ENCODE results near the gene AMOTL1. TPM values are rescaled to one million over a fixed set of nuclear protein-coding genes. Genes with fewer than 3 reads are reported as not detected.

The AMOTL1 gene
- total RNA-seq, 4 donors from 2014 or later: 32.0 to 67.6 (median 56.8) TPM

DNA sequence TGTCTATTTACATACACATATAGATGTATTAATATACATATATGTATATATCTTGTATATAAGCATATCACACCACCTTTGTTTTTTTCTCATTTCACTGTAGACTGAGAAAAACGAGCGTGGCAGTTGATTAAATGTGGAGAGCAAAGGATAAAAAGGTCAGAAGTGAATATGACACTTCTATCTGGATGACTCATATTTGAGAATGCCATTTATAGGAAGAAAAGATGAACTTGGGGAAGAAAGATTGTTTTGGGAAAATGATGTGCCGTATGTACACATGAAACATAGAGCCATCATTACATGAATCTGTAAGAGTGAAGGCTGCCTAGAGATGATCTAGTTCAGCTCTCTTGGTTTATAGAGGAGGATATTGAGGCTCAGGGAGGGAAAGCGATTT, 28.7 kb downstream of the AMOTL1 start:
- DNase-seq (ENCODE audit: low spot score) (no peak), ATAC-seq (ENCODE audit: low FRiP score) (no peak)
- TF ChIP-seq, protein P1, sequence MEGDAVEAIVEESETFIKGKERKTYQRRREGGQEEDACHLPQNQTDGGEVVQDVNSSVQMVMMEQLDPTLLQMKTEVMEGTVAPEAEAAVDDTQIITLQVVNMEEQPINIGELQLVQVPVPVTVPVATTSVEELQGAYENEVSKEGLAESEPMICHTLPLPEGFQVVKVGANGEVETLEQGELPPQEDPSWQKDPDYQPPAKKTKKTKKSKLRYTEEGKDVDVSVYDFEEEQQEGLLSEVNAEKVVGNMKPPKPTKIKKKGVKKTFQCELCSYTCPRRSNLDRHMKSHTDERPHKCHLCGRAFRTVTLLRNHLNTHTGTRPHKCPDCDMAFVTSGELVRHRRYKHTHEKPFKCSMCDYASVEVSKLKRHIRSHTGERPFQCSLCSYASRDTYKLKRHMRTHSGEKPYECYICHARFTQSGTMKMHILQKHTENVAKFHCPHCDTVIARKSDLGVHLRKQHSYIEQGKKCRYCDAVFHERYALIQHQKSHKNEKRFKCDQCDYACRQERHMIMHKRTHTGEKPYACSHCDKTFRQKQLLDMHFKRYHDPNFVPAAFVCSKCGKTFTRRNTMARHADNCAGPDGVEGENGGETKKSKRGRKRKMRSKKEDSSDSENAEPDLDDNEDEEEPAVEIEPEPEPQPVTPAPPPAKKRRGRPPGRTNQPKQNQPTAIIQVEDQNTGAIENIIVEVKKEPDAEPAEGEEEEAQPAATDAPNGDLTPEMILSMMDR (IDR thresholded peaks at IDR 0.05): no peak

DNA sequence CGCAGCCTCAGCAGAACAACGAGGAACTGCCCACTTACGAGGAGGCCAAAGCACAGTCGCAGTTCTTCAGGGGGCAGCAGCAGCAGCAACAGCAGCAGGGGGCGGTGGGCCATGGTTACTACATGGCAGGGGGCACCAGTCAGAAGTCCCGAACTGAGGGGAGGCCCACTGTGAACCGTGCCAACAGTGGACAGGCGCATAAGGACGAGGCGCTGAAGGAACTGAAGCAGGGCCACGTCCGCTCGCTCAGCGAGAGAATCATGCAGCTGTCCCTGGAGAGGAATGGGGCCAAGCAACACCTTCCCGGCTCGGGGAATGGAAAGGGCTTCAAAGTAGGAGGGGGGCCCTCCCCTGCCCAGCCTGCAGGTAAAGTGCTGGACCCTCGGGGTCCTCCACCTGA, 31.6 kb downstream of the AMOTL1 start:
- TF ChIP-seq, protein P1 (IDR thresholded peaks at IDR 0.05): no peak
- DNase-seq (ENCODE audit: low spot score) (no peak), ATAC-seq (ENCODE audit: low FRiP score) (no peak)

DNA sequence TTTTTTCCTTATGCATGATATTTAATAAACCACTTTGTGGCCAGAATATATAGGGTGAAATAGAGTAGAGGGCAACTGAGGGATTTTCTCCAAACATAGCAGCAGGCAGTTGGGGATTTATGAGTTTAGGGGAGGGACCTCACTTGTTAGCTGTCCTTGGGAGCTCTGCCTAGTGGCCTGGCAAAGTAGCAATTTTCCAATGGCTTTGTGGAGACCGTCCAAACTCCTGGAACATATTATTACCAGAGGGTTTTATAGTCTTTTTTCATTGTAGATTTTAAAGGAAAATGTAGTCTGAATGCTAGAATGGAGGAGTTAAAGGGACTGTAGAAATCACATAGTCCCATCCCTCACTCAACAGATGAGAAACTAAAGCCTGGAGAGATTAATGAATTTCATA, 32.3 kb downstream of the AMOTL1 start:
- DNase-seq (ENCODE audit: low spot score) (no peak), ATAC-seq (ENCODE audit: low FRiP score) (no peak)
- TF ChIP-seq, protein P1 (IDR thresholded peaks at IDR 0.05): no peak

DNA sequence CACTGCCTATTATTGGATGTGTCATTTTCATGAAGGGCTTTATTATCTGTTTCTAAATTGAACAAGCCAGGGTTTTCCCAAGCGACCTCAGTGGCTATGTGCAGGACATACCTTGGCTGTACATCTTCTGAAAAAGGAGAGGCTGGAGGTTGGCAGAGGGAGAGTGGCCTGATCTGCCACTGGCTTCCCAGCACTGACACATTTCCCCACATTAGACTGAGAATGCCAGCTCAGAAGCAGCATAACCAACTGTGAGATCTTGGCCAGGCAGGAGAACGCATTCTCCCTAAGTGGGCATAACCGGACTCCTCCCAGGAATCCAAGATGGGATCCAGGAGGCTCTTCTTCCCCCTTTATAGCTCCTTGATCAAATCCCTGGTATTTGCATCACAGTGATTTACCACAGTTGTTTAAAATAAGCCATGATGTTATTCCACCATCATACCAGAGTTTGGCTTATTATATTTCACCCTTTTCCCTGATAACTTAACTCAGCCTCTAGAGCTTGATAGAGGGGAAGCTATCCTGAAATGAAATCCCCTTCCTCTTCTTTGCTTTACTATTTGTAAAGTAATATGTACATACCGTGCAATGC, 33.8 kb downstream of the AMOTL1 start:
- no peak for ATAC-seq (ENCODE audit: low FRiP score)
- DNase-seq (ENCODE audit: low spot score): no peak
- TF ChIP-seq, protein P1 (IDR thresholded peaks at IDR 0.05): no peak

DNA sequence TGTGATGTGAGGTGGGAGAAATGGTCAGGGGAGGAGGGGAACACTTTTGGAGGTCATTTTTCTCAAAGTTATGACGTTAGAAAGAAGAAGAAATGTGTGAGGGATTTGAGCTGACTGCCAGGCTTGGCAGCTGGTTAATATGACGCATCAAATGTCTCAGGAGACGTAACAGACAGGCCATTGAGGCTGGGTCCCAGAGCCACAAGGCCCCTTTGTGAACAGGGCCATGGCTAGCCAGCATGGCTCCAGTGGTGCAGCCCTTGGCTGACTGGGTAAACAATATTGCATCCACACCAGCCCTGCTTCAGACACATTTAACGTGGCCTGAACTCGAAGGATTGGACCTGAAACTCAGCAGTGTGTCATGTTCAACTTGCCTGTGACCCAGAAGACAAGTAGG, 34.3 kb downstream of the AMOTL1 start:
- ATAC-seq (ENCODE audit: low FRiP score): no peak
- TF ChIP-seq, protein P1 (IDR thresholded peaks at IDR 0.05): no peak
- no peak for DNase-seq (ENCODE audit: low spot score)

DNA sequence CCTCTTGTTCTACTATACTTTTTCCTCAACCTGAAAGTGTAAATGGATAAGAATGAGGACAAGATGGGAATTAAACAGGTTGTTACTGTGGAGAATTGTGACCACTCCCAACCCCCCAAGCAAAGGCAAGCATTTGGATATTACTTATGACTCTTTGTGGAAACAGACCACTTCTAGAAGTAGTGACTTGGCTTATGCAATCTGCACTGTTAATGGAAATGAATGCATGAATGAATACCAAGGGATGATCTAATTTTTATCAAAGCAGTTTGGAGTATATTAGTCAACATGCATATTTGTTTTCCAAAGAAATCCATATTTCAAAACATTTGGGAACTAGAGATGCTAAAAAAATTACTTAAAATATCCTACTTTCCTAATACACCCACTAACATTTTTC, 35.3 kb downstream of the AMOTL1 start:
- ATAC-seq (ENCODE audit: low FRiP score): no peak

DNA sequence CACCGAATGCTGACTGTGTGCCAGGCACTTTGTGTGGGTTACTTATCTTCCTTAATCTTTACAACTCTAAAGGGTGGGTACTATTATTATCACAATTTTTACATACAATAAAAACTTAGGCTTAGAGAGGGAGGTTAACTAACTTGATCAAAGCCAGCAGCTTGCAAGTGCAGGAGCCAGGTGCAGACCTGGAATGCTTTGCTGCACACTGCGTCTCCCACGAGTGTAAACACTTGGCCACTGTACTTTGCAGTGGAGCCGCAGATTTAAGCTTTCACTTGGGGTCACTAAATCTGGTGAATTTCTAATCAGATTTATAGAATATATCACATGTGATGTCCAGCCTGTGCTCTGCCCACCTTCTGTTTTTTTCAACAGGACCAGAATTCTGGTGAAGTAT, 36.7 kb downstream of the AMOTL1 start:
- TF ChIP-seq, protein P1 (IDR thresholded peaks at IDR 0.05): no peak
- DNase-seq (ENCODE audit: low spot score) (no peak), ATAC-seq (ENCODE audit: low FRiP score) (no peak)

More for the DNA sequence above, 35.3 kb downstream of the AMOTL1 start:
- TF ChIP-seq, protein P1 (IDR thresholded peaks at IDR 0.05): no peak
- no peak for DNase-seq (ENCODE audit: low spot score)
